Activated B cell treated with CpG ODN at 0.5 μM for 24 hours (primary cell): Measurements from ENCODE around the gene FITM1. TPM values are rescaled to one million over a fixed set of nuclear protein-coding genes. Genes with fewer than 3 reads are reported as not detected.

ENCODE experiments used
- ATAC-seq: fragments of 200-7000 bp; cut with Tn5 transposase; one replicate; pipeline ENCODE4 v1.10.0; 2021; ENCODE audit warnings: low read depth, mild to moderate bottlenecking, moderate library complexity
- CTCF ChIA-PET: fragments of 350-600 bp; sonication (Branson Sonifier 250); formaldehyde crosslinking; loops from one replicate; lab custom pipeline; 2021; ENCODE audit warnings: antibody characterized with exemption; lab: Charles Lee
- POLR2A ChIA-PET: fragments of 350-600 bp; sonication (Branson Sonifier 250); formaldehyde crosslinking; loops from one replicate; lab custom pipeline; 2021; ENCODE audit warnings: antibody characterized with exemption; lab: Charles Lee
- DNase-seq: peaks from one replicate; pipeline ENCODE4 v3.0.0; 2022
- H3K27ac Mint-ChIP-seq: one replicate; pipeline ENCODE4 v1.8.0; 2020; ENCODE audit warnings: mixed read lengths
- H3K27me3 Mint-ChIP-seq: one replicate; pipeline ENCODE4 v1.8.0; 2021; ENCODE audit warnings: mixed read lengths
- H3K36me3 Mint-ChIP-seq: one replicate; pipeline ENCODE4 v1.8.0; 2021; ENCODE audit warnings: low read depth, mixed read lengths
- H3K4me1 Mint-ChIP-seq: one replicate; pipeline ENCODE4 v1.8.0; 2021; ENCODE audit warnings: mixed read lengths
- H3K4me3 Mint-ChIP-seq: one replicate; pipeline ENCODE4 v1.8.0; 2020; ENCODE audit warnings: mild to moderate bottlenecking, mixed read lengths
- H3K9me3 Mint-ChIP-seq: one replicate; pipeline ENCODE4 v1.8.0; 2020; ENCODE audit warnings: mixed read lengths
- CTCF ChIP-seq: fragments of 200-600 bp; IDR thresholded peaks from one replicate; pipeline ENCODE4 v1.8.0; 2022; ENCODE audit warnings: antibody characterized with exemption, mild to moderate bottlenecking
- intact Hi-C: fragments of 100-400 bp; cut with micrococcal nuclease; formaldehyde crosslinking; loops from one replicate; pipeline ENCODE4 v1.15.1; 2024
- total RNA-seq: library from RNA; stranded (reverse); gene quantifications from 2 replicates; pipeline ENCODE4 v1.2.3, GENCODE V29; 2022

Gene FITM1
- total RNA-seq, 1 donor from 2014 or later: 2.3 TPM

DNA sequence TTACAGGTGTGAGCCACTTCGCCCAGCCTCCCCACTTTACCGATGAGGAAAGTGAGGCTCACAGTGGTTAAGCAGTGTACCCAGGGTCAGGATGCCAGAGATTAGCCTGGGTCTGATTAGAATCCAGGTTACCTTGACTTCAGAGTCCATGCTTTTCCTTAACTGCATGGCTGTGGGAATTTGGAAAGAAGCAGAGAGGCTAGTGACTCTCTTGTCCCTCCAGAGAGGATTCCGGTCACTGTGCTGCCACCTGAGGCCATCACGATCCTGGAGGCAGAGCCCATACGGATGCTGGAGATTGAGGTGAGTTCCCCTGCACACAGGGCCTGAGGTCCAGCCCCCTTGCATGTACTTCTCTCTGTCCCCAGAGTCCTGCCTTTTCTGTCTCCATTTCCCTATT is 46.1 kb downstream of the FITM1 start:
- peaks cover 20% of the 10 kb centered on the region for H3K4me1 Mint-ChIP-seq
- H3K9me3 Mint-ChIP-seq: no peaks in the 10 kb centered on the region
- no peak for DNase-seq
- CTCF ChIA-PET: no interaction called here
- H3K4me3 Mint-ChIP-seq: no peak overlapping the region
- no peaks in the 10 kb centered on the region for H3K27me3 Mint-ChIP-seq
- H3K36me3 Mint-ChIP-seq: peaks cover 49% of the 10 kb centered on the region
- intact Hi-C loops: no loop called here
- H3K27ac Mint-ChIP-seq: no peak overlapping the region
- POLR2A ChIA-PET: interaction anchor here (1.7 kb wide), 1 partner anchor 15 kb away, joined by 6 read pairs; the partner anchor contains the start of gene IRF9
- no peak for ATAC-seq
- TF ChIP-seq CTCF: no peak

- Mint-ChIP-seq H3K4me3 (no peak overlapping the region), H3K9me3 (no peaks in the 10 kb centered on the region), H3K27ac (no peak overlapping the region), H3K27me3 (no peaks in the 10 kb centered on the region), H3K36me3 (peaks cover 55% of the 10 kb centered on the region), H3K4me1 (peaks cover 15% of the 10 kb centered on the region)
- no peak for TF ChIP-seq CTCF
- DNase-seq: no peak
- intact Hi-C loops: no loop called here
- ChIA-PET CTCF (no interaction called here), POLR2A (interaction anchor here (1.7 kb wide), 1 partner anchor 16 kb away, joined by 6 read pairs; the partner anchor contains the start of gene IRF9)
- ATAC-seq: no peak
Measured at GRCh38 chr14:24177041-24177825, 46.8 kb downstream of the FITM1 start.

- ChIA-PET POLR2A (interaction anchor here (1.7 kb wide), 1 partner anchor 17 kb away, joined by 6 read pairs; the partner anchor contains the start of gene IRF9), CTCF (no interaction called here)
- Mint-ChIP-seq H3K4me1 (peaks cover 10% of the 10 kb centered on the region), H3K9me3 (no peaks in the 10 kb centered on the region), H3K27ac (no peak overlapping the region), H3K4me3 (no peak overlapping the region), H3K27me3 (no peaks in the 10 kb centered on the region), H3K36me3 (peaks cover 61% of the 10 kb centered on the region)
- TF ChIP-seq CTCF: no peak
- intact Hi-C loops: no loop called here
- DNase-seq: no peak
- ATAC-seq: no peak
Measured at GRCh38 chr14:24177891-24178290, 47.4 kb downstream of the FITM1 start.

DNA sequence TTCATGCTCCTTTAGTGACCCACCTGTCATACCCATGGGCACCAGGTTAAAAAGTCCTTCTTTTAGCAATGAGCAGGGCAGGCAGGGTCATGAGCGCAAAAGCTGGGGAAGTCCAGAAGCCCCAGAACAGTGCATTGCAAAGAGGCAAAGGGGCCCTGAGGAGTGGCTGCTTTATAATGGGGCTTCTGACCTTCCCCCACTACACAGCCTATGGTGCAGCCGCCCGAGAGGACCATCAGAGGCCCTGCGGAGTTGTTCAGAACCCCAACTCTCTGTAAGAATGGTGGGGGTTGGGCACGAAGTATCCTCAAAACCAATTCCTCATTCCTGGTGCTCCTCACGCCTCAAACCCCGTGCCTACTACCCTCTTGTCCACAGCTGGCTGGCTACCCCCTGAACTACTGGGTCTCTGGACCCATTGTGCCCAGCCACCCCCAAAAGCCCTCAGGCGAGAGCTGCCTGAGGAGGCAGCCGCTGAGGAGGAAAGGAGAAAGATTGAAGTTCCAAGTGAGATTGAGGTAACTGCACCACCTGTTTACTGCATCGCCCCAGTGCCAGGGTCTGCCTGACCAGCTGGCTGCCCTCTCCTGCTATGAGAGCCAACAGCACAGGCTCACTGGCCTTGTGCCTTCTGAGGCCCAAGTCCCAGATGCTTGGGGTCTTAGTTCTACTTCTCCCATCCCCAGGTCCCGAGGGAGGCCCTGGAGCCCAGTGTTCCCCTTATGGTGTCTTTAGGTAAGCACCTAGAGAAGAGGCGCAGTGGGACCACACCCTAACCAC is 48.1 kb downstream of the FITM1 start:
- no peaks in the 10 kb centered on the region for H3K27me3 Mint-ChIP-seq
- peaks cover 68% of the 10 kb centered on the region for H3K36me3 Mint-ChIP-seq
- H3K4me3 Mint-ChIP-seq: no peak overlapping the region
- intact Hi-C loops: no loop called here
- DNase-seq (no peak), ATAC-seq (peak; percentile 19)
- ChIA-PET POLR2A (interaction anchor here (1.7 to 2.0 kb wide), 3 partner anchors 17 to 35 kb away, joined by 4 to 11 read pairs (median 6); partner anchors contain the start of genes CHMP4A and IRF9), CTCF (no interaction called here)
- H3K27ac Mint-ChIP-seq: no peak overlapping the region
- peaks cover 9% of the 10 kb centered on the region for H3K4me1 Mint-ChIP-seq
- TF ChIP-seq CTCF: no peak
- no peaks in the 10 kb centered on the region for H3K9me3 Mint-ChIP-seq
